Left hindlimb (tissue), 1 donor: ENCODE data around the gene CTSC.

Experiments
- DNase-seq: peaks from one replicate; pipeline ENCODE4 v3.0.0-alpha.2; 2018

The CTSC gene

DNA sequence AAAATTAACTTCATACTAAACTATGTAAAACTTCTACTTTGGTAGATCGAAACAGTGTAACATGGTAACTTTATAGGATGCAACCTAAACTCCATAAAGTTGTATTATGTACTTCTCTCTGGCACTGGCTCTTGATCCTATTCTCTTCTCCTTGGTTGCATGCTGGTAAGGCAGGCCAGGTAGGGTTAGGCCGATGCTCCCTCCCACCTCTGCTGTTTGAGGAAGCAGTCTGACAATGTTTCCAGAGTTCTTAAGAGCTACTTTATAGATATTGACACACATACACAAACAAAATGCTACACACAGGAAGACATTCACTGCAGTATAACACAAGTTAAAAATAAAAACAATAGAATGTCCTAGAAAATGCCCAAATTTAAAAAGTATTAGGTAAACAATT lies 22.5 kb downstream of the CTSC start:
- no peak for DNase-seq

DNA sequence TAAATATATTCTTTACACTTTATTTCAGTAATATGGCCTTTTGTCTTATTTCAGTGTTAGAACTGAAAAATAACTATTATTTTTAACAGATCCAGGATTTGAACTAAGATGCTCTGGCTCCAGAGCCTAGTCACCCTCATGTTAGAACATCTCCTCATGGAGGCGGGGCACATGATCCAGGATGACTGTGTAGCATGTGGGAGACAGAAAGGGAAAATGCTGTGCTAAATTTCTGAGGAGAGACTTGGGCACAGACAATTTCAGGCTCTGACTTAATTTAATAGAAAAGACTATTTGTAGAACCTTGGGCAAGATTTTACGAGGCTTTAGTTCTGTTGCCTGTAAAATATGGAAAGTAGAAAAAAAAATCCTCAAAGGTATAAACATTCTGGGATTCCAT lies 24.1 kb downstream of the CTSC start:
- DNase-seq: no peak

GRCh38 chr11:88312628-88313027 lies 24.9 kb downstream of the CTSC start:
- no peak for DNase-seq

DNA sequence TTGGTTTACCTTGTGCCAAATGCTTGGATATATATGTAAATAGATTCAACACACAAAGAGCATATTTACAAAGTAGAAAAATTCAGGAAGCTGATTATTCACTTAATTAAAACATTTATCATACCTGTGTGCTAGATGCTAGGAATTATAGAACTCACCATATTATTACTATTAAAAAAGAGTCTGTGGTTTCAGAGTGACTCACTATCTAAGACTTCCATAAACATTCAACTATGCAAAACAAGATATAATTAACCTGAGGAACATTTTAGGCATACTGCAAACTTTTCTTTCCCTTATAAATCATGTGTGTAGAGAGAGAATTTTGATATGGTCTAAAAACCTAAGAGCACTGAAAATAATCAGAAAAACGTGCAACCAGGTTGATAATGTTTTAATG lies 27.3 kb downstream of the CTSC start:
- no peak for DNase-seq

DNA sequence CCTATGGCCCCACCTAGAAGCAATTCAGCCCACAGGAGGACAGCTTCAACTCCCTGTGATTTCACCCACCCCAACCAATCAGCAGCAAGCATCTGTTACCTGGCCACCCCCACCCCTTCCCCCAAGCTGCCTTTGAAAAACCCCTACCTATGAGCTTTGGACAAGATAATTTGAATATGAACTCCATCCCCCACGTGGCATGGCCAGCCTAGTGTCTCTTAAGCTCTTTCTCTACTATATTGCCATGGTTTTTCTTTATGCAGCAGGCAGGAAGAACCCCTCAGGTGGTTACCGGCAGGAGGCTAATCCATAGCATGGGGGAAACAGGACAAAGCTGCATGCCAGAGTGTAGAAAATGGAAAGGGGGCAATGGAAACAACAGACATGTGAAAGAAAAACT lies 29.0 kb downstream of the CTSC start:
- no peak for DNase-seq

- no peak for DNase-seq
Measured at GRCh38 chr11:88307749-88308425, 29.6 kb downstream of the CTSC start.

DNA sequence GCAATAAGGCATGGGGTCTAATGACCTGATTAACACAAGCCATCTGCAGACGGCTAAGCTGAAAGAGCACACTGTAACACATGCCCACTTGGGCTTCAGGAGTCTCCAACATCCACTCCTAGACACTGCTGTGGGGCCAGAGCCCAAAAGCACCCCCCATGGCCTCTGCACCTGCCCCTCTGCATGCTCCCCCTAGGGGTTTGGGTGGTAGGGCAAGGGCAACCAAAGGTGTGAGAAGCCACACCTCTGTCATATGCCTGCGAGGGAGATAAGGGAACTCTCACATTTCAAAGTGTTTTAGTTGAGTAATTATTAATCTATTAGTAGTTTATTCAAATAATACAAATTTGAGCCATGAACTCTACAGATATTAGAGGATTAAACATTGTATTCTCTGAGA lies 30.8 kb downstream of the CTSC start:
- no peak for DNase-seq

- DNase-seq: no peak
Measured at GRCh38 chr11:88305430-88305829, 32.1 kb downstream of the CTSC start.

DNA sequence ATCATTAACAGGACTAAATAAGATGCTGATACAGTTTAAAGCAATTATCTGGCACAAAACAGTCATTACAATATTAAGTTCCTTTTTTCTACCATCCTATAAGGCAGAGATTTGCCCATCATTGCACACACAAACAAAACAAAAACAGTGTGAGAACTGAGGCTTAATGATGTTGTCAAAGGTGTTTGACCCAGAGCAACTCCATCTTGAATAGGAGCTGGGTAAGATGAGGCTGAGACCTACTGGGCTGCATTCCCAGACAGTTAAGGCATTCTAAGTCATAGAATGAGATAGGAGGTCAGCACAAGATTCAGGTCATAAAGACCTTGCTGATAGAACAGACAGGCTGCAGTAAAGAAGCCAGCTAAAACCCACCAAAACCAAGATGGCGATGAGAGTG lies 33.2 kb downstream of the CTSC start:
- DNase-seq: no peak

DNA sequence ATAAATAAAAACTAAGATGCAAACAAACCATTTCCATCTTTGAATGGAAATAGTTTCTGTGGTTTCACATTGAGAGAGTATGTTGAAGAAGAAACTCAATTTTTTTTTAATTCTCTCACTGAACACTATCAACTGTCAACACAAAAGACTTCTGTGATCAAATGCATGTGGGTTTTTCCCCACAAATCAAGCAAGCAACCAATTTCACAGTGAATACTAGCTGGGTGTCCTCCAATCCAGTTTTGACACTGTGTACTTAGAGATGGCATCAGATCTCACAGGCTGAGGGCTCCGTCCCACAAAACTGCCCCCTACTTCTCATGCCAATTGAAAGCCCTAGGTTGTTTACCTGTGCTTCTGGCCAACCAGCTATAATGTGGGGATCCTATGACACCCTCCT lies 34.5 kb downstream of the CTSC start:
- DNase-seq: no peak

DNA sequence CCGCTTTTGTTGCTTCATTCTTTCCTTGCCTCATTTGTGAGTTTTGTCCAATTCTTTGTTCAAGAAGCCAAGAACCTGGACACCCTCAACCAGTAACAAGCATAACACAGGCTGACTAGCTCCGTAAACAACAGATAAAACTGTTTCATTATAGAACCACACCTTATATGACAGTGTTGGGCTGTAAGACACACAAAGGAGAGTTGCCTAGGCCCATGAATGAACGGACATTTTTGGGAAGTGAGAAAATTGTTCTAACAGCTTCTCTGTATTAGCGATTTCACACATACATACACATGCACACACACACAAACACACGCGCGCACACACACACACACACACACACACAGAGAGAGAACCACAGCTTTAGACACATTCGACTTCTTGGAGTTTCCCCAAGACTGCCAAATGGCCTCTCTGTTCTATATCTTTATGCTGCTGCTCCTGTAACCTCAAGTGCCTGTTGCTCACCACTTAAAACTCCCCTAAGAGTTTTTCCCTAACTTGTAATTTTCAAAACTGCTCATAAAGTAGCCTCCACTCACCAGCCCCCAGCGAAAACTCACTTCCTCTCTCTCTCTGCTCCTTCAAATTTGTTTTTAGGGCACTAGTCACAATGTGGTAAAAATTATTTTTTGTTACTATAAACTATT lies 35.9 kb downstream of the CTSC start:
- peak; percentile 42 for DNase-seq

DNA sequence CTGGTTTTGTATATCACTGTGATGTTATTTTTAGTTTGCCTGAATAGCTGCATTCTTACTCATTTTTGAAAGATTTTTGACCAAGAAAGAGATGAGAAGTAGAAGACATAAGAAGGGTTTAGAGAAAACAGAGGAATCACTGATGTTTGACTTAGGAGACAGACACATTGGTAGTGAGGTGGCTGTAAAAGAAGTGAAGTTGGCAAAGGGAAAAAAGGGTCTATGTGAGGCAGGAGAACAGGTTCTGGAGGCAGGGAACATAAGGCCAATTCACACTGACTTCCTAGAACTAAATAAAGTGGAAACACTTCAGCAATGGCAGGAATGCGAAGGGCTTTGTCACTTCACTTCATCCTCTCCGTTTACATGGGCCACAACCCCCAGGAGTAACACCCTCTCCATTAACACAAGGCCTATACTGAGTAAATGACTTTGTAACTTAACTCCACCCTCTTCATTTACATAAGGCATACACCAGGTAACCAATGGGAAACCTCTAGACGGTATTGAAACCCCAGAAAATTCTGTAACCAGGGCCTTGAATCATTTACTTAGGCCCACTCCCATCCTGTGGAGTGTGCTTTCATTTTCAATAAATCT lies 36.5 kb downstream of the CTSC start:
- DNase-seq: no peak

DNA sequence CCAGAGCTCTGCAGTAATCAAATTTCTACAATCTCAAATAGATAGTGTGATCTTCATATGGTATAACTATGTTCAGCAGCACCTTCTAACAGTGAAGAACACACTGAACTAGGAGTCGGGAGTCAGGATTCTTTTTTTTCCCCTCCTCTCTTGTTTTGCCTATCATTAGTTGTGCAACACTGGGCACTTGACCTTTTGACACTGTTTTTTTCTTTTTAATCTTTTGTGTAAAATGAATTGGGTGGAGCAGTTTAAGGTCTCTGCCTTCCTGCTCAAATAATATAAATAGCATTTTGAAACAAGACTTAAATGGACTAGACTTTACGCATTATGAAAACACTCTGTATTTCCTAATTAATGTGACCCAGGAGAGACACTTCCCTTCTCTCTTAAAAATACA lies 39.7 kb downstream of the CTSC start:
- DNase-seq: no peak

- DNase-seq: no peak
Measured at GRCh38 chr11:88297421-88297820, 40.1 kb downstream of the CTSC start.

DNA sequence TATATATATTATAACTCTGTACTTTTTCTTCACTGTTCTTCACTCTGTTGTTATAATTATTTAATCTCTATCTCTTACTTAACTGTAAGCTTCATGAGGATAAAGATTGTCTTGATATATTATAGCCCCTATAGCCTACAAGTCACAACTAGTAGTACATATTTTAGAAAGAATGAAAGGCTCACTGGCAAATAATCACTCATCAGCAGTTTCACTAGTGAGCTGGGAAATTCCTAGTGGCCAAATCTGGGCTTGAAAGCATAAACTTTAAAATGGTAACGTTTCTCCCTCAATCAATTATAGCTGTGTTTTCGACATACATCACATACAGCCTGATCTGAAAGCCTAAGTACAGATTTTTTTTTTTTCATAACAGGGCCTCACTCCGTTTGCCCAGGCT lies 42.5 kb downstream of the CTSC start:
- no peak for DNase-seq

DNA sequence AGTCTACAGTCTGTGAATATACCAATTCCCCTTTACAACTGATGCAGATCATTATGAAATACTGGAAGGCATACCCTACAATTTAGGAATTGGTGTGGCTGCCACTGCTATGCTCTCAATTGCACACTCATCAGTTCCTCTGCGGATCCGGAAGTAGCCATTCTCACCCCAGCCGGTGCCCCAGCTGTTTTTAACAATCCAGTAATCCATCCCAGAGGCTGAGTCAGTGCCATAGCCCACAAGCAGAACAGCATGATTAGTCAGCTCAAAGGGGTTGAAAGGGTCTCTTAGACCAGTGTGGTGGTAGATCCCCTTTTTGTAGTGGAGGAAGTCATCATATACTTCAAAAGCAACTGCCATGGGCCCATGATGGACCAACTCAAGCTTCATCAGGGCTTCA lies 43.6 kb downstream of the CTSC start:
- DNase-seq: peak; percentile 40

DNA sequence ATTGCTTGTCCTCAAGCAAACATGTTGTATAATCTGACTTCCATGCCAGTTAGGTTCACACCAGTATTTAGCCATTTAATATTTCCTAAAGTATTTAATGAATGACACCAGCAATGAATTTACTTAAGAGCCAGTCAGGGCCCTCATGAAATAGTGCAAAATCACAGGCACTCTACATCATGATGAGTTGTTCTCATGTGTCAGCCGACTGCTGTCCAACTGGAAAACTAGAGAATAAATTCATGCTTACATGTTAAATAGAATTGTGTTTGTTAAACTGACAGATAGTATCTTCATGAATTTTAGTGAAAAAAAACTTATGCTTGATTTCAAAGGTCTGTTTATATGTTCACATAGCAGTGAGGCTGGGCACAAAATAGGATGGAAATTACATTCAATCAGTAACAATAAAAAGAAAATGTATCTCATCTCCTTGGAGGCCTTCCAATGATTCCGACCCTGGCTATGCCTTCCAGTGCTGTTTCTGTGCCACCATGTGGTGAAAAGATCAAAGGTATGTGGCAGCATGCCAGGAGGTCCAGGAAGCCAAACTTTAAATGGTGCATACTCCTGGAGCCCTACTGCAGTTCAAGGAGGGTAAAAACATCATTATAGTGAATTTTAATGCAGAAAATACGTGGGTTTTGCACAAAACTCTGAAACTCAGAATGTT lies 45.2 kb downstream of the CTSC start:
- peak; percentile 41 for DNase-seq

- DNase-seq: no peak
Measured at GRCh38 chr11:88288560-88288959, 49.0 kb downstream of the CTSC start.

DNA sequence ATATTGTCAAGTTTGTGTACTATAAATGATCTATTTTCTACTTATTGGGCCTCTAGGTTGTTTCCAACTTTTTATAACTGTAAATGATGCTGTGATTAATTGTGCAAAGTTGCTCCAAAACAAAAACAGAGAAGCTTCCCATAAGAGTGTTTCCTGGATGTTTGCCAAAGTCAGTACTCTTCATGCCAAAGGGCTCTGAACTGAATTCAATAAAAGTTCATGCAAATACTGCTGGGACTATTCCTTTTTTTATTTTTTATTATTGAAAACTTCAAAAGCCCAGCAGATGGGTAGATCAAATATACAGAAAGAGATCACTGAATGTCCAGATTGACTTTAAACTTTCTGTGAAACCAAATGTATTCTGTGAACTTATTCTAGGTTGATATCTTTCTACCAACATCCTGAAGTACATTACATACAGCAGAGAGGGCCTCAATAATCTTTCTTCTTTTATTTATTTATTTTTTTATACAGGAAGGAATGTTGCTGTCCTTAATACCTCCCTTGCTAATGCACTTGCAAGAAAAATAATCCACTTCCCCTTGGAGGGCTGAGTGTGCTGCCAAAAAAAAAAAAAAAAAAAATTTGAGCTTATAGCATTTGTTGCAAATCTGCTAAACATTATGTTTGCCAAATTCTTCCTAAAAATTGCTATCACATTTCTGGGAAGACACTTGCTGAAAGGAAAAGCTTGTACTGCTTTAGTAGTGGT lies 53.0 kb downstream of the CTSC start:
- no peak for DNase-seq

DNA sequence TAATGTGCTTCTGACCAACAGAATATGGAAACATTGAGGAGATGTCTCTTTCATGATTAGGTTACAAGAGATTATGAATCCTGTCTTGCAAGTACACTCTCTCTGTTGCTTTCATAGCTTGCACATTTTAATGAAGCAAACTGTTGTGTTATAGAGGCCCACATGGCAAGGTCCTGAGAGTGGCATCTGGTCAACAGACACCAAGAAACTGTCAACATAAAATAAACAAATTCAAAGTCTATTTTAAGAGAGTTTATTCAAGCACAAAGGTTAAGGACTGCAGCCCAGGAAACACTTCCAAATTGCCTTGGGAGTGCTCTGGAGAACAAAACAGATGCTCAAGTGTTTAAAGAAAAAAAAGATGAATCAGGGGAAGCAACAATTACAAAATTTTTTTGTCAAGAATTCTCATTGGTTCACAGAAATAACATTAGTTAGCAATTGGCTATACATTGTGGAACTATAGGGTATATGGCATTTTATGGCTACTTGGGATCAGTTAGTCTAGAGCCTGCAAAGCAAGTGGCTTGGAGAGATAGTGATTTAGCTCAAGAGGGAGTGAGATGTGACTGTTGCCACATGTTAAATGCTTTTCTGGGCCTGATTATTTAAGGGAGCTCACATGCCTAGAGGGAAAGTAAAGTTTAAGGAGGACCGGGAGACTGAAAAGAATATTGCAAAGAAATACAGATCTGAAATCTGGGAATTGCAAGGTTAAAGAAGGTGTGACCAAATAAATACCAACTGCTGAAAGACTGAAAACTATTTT lies 54.6 kb downstream of the CTSC start:
- no peak for DNase-seq

DNA sequence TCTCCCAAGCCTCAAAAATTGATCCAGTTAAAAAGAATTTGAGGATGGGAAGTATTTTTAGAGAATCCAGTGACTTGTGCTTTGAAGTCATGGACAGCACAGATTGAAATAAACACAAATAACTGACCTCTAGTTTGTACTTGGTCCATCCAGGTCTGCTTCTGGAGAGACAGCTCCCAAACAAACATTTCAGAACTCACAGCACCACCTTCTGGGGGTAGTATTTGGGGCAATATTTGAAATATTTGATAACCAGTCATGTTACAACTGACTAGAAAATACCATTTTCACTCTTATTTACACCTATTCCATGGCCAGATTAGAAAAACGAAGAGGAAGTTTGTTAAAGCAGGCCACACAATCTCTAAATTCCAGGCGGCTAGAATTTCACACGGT lies 56.2 kb downstream of the CTSC start:
- no peak for DNase-seq

DNA sequence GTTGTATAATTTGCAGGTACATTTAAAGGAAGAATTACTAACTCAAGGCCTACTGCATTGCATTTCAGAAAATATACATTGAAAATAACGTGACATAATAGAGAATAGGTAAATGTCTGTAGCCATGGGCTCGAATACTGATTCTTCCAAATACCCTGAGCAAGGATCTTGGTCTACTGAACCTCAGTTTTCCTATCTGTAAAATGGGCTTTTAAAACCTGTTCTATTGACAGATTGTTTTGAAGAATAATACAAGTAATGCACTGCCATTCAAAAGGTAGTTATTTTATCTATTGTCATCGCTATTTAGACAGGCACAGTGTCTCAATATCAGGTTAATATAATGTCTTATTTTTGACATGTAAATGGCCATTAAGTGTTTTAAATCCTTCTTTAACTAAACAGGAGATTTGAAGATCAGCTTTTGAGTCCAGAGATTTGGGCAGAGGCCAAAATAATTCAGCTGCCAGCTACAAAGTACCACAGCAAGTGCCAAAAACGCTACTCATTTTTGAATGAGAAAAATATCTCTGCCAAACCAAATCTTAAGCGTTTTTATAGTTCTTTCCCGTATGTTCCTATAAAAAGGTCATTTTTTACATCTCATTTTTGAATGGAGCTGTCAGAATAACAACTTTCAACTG lies 56.7 kb downstream of the CTSC start:
- DNase-seq: no peak
